HG03565 (cell line): Measurements from ENCODE around the gene KIF1B.
"Not testable (repeated sequence)": the region's sequence is repeated elsewhere in the genome, so short reads cannot be mapped to it uniquely, and the experiment has no call there.

ENCODE experiments used
- ATAC-seq: cut with Tn5 transposase; IDR thresholded peaks from one replicate; pipeline ENCODE4 v1.9.1; 2021; ENCODE audit warnings: mild to moderate bottlenecking, moderate library complexity; ENCODE audit not compliant: unreplicated experiment

Gene KIF1B

GRCh38 chr1:10236405-10237156, 26.2 kb downstream of the KIF1B start:
- no peak for ATAC-seq

DNA sequence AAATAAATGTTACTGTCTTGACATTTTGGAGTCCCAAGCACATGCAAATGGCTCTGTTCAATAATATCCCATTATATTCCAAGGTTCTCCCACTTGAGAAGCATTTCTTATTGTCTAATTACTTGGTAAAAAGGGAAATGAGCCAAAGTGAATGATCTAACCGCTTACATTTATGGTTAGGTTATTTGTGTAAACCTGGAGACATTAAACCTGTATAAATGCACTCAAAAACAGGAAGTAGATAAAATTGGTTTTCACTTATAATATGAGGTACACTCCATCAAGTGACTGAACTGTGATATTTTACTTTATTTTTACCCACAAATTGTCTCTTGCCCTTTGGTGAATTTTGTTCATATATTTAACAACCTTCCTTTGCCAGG, 26.8 kb downstream of the KIF1B start:
- no peak for ATAC-seq

DNA sequence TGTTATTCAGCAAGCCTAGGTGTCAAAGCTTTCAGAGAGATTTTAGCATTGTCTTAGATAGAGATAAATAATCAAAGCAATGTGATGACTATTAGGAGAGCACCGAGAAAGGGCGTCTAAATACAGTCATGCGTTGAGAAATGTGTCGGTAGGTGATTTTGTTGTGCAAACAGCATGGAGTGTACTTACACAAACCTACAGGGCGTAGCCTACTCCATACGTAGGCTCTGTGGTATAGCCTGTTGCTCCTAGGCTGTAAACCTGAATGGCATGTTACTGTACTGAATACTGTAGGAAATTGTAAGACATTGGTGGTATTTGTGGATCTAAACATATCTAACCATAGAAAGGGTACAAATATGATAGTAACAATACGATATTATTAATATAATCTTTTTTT, 31.8 kb downstream of the KIF1B start:
- ATAC-seq, result no peak

- no peak for ATAC-seq
Observed at GRCh38 chr1:10242811-10243210, 32.4 kb downstream of the KIF1B start.

DNA sequence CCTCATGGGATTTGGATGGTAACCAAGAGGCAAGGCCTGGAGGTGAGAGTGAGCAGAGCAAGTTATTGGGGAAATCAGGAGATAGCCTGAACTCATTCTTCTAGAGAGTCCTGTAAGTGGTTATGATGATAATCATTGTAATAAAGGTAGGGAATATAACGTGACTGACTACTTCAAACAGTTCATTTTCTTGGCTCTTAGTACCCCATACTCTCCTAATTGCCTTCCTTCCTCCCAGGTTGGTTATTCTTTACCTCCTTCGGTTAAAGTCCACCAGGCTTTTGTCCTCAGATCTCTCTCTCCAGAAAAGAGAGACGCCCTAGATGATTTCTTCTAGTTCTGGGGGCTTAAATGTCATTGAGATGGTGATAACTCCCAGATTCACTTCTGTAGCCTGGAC, 35.3 kb downstream of the KIF1B start:
- no peak for ATAC-seq

DNA sequence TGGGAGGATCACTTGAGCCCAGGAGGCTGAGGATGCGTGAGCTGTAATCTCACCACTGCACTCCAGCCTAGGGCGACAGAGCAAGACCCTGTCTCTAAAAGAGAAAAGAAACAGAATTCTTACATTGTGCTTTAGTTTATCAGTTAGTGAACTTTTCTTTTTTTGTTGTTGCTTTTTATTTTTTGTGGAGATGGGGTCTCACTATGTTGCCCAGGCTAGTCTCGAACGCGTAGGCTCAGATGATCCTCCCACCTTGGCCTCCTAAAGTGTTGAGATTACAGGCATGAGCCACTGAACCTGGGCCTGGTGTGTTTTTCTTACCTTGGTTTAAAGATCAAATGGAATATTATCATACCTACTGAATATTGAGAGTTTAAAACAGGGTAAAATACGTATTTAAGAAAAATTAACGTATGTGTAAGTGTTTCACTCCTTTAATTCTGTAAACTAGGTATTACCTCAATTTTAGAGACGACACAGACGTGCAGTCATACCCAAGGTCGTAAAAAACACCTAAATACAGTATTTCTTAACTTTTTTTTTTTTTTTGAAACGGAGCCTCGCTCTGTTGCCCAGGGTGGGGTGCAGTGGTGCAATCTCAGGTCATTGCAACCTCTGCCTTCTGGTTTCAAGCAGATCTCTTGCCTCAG, 39.6 kb downstream of the KIF1B start:
- ATAC-seq, result no peak

- ATAC-seq, result no peak
Observed at GRCh38 chr1:10250663-10251062, 40.3 kb downstream of the KIF1B start.

DNA sequence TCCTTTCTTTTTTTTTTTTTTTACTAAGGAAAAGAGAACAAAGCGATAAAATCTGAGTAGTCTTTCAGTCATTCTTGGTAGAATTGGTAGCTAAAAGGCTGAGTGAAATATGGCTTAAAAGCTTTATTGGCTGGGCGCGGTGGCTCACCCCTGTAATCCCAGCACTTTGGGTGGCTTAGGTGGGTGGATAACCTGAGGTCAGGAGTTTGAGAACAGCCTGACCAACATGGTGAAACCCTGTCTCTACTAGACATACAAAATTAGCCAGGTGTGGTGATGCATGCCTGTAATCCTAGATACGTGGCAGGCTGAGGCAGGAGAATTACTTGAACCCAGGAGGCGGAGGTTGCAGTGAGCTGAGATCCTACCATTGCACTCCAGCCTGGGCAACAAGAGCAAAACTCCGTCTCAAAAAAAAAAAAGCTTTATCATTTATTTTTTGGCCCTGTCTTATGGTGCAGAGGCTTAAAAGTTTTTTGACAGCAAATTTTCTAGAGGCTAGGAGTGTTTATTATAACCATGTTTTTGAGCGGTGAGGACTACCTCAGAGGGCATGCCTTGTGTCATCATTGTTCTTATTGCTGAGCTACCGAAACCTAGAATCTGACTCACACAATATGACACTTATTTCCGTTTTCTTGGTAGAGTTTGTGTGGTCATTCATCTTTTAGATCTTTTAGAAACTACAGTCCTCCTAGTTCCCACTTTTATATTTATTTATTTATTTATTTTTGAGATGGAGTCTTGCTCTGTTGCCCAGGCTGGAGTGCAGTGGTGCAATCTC, 41.1 kb downstream of the KIF1B start:
- not testable (repeated sequence) for ATAC-seq

GRCh38 chr1:10252508-10252907, 42.1 kb downstream of the KIF1B start:
- no peak for ATAC-seq

GRCh38 chr1:10253149-10253548, 42.8 kb downstream of the KIF1B start:
- no peak for ATAC-seq

GRCh38 chr1:10253755-10254154, 43.4 kb downstream of the KIF1B start:
- ATAC-seq, result no peak

DNA sequence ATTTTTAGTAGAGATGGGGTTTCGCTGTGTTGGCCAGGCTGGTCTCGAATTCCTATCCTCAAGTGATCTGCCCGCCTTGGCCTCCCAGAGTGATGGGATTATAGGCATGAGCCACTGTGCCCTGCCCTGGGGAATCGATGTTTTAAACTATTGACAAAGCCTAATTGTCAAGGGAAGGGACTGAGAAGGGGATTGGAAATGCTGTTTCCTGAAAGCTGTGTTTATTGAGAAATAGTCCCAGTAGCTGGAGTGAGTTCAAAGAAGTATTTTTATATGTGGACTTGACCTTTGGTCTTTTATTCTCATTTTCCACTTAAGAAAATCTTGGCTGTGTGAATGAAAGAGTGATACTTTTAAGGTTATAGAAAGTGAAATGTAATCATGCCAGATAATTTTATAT, 47.5 kb downstream of the KIF1B start:
- no peak for ATAC-seq

DNA sequence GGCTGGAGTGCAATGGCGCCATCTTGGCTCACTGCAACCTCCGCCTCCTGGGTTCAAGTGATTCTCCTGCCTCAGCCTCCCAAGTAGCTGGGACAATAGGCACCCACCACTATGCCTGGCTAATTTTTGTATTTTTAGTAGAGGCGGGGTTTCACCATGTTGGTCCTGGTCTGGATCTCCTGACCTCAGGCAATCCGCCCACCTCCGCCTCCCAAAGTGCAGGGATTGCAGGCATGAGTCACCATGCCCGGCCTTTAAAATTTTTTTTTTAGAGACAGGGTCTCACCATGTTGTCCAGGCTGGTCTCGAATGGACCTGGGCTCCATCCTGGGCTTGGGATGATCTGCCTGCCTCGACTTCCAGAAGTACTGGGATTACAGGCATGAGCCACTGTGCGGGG, 49.2 kb downstream of the KIF1B start:
- ATAC-seq, result not testable (repeated sequence)

DNA sequence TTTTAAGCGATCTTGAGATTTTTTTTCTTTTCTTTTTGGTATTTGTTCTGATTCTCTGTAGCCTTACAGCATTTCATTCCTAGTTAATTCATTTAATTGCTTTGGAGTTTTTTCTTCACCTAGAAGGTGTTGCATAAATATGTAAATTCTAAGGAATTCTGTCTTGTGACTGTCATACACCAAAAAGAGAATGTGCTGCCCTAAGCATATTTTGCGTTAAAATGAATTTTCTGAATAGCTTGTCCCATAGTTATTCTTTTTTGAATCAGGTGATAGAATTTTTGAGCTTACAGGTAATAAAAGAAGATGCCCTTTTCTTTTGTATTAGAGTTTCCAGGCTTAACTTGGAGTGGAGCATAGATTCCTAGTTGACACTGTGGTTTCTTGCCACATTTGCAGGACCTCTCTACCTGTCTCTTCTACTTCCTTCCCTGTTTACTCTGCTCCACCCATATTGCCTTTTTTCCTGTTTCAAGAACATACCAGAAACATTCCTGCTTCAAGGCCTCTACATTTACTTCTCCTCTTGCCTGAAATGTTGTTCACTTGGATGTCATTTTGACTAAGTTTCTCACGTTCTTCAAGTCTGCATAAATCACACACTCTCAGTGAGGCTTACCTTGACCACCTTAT, 53.2 kb downstream of the KIF1B start:
- ATAC-seq, result no peak

- ATAC-seq, result no peak
Observed at GRCh38 chr1:10265027-10265426, 54.7 kb downstream of the KIF1B start.

- no peak for ATAC-seq
Observed at GRCh38 chr1:10265900-10266299, 55.5 kb downstream of the KIF1B start.

DNA sequence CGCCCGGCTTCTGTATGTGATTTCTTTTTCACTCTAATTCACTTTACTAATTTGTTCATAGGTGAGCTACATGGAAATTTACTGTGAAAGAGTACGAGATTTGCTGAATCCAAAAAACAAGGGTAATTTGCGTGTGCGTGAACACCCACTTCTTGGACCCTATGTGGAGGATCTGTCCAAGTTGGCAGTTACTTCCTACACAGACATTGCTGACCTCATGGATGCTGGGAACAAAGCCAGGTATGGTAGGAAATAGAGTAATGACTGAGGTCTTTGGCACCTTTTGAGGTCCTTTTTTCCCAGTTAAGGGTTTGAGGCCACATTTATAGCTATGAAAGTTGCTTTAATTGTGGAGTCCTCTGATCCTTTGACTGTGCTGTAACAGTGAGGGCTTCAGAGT, 56.9 kb downstream of the KIF1B start:
- ATAC-seq, result no peak

- no peak for ATAC-seq
Observed at GRCh38 chr1:10267921-10268320, 57.6 kb downstream of the KIF1B start.

DNA sequence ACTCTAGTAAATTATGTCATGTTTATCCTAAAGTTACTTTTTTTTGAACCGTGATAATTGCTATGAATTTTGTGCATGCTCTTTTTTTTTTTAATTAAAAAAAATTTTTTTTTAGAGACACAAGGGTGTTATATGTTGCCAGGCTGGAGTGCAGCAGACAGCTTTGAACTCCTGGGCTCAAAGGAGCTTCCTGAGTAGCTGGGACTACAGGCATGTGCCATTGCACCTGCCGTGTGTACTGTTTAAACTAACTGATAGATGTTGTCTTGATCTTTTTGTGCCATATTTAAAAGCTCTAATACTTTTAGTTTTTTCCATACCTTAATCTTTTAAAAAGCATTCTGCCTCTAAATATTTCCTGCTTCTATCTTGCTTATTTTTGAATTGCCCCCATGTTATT, 60.7 kb downstream of the KIF1B start:
- no peak for ATAC-seq

GRCh38 chr1:10271869-10272268, 61.5 kb downstream of the KIF1B start:
- ATAC-seq, result no peak

DNA sequence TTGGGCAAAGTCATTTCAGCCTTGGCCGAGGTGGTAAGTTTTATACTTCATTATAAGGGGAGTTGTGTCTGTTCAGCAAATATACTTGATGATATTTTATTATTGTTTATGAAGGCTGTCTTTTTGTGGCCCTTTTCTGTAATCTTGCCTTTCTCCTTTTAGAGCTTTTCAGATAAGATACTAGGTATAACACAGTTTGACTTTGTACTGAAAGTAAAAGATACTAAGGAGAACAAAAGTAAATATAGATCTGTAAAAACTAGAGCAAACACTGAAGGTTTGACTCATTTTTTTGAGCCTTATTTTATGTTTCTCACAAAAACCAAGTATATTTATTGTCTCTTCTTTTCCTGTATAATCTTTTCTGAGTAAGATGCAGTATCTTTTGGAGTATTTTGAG, 61.9 kb downstream of the KIF1B start:
- ATAC-seq, result no peak
